H1 (cell line): Measurements from ENCODE around the gene IRGC.

ENCODE experiments used
- ATF3 ChIP-seq: IDR thresholded peaks from 2 replicates; pipeline ENCODE4 v1.6.1; 2011; ENCODE audit warnings: low read depth, mild to moderate bottlenecking, low read length; ENCODE audit not compliant: insufficient read depth
- CTCF ChIP-seq, 3 experiments: IDR thresholded peaks; 1 replicate in 2 of 3; 2 replicates in 1 of 3; pipeline versions ENCODE4 v1.5.1 to v1.6.1; 2011; ENCODE audit warnings: low read length in 3 of 3, mild to moderate bottlenecking in 3 of 3, inconsistent platforms in 2 of 3, low read depth in 1 of 3, moderate library complexity in 1 of 3; ENCODE audit not compliant: insufficient read depth in 1 of 3; ENCODE audit errors: control extremely low read depth in 1 of 3
- EGR1 ChIP-seq: IDR thresholded peaks from 2 replicates; pipeline ENCODE4 v1.6.1; 2011; ENCODE audit warnings: low read depth, low read length, borderline replicate concordance
- HDAC6 ChIP-seq: IDR thresholded peaks from one replicate; pipeline ENCODE4 v1.7.1; 2012; ENCODE audit warnings: low read depth, mild to moderate bottlenecking, inconsistent platforms, low read length, moderate library complexity
- KDM5A ChIP-seq: fragments of 200-600 bp; IDR thresholded peaks from 2 replicates; pipeline ENCODE4 v1.7.1; 2012; ENCODE audit warnings: mild to moderate bottlenecking, low read length, inconsistent platforms, mixed read lengths
- POLR2A ChIP-seq, 2 experiments: IDR thresholded peaks; 1 replicate in 1 of 2; 2 replicates in 1 of 2; pipeline ENCODE4 v1.6.1; 2011; ENCODE audit warnings: low read depth in 2 of 2, low read length in 2 of 2, mild to moderate bottlenecking in 2 of 2; ENCODE audit errors: control extremely low read depth in 1 of 2
- POLR2AphosphoS5 ChIP-seq: IDR thresholded peaks from 2 replicates; pipeline ENCODE4 v1.6.1; 2011; ENCODE audit warnings: low read depth, low read length
- TEAD4 ChIP-seq: IDR thresholded peaks from 2 replicates; pipeline ENCODE4 v1.6.1; 2012; ENCODE audit warnings: low read depth, low read length, inconsistent platforms, mixed read lengths

DNA sequence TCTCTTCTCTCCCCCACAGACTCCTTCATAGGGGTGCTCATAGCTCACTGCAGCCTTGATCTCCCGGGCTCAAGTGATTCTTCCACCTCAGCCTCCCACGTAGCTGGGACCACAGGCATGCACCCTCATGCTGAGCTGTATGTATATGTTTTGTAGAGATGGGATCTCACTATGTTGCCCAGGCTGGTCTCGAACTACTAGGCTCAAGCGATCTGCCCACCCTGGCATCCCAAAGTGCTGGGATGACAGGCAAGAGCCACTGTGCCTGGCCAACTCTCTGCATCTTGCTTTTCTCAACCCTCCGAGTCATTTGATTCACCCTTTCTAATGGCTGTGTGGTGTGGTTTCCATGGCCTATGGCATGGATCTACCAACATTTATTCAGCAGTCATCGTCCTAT lies 10.1 kb upstream of the IRGC start:
- TF ChIP-seq CTCF (IDR thresholded peaks at IDR 0.05; ENCODE audit: control extremely low read depth in 1 of 3, insufficient read depth in 1 of 3, low read depth in 1 of 3, low read length in 3 of 3) (no peak), POLR2AphosphoS5 (no peak), POLR2A (IDR thresholded peaks at IDR 0.05; ENCODE audit: control extremely low read depth in 1 of 2, low read depth in 2 of 2, low read length in 2 of 2) (no peak), KDM5A (no peak), TEAD4 (no peak), ATF3 (no peak), EGR1 (no peak), HDAC6 (no peak)
